ENCODE results near the gene ATP6V0A1. TPM values are rescaled to one million over a fixed set of nuclear protein-coding genes. Genes with fewer than 3 reads are reported as not detected.
"Not testable (repeated sequence)": the region's sequence is repeated elsewhere in the genome, so short reads cannot be mapped to it uniquely, and the experiment has no call there.

The ATP6V0A1 gene
- total RNA-seq, 2 donors from 2014 or later = 14.6 to 44.3 TPM

DNA sequence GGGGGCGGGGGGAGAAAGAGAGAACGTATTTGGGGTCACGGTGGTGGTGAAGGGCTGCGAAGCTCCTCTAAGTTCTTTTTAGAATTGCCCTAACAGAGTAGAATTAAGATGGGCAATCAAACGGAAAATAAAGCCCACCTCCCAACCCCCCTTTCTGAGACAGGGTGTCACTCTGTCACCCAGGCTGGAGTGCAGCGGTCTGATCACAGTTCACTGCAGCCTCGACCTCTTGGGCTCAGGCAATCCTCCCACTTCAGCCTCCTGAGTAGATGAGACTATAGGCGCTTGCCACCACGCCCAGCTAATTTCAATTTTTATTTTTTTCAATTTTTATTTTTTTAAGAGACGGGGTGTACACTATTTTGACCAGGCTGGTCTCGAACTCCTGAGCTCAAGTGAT, 34.9 kb upstream of the ATP6V0A1 start:
- Mint-ChIP-seq H3K27ac (no peak overlapping the region), H3K9me3 (no peaks in the 10 kb centered on the region), H3K4me3 (peak overlapping the region; percentile 88)

GRCh38 chr17:42424991-42425610, 33.6 kb upstream of the ATP6V0A1 start:
- Mint-ChIP-seq H3K27me3 (peaks cover 12% of the 10 kb centered on the region), H3K4me1 (peaks cover 7% of the 10 kb centered on the region), H3K4me3 (no peak overlapping the region), H3K9me3 (no peaks in the 10 kb centered on the region), H3K27ac (no peak overlapping the region), H3K36me3 (ENCODE audit: low read depth) (no peaks in the 10 kb centered on the region)
- ATAC-seq (replicated peaks) = no peak

More for the DNA sequence above, 34.9 kb upstream of the ATP6V0A1 start:
- ATAC-seq (replicated peaks) = no peak
- H3K27me3 Mint-ChIP-seq = peaks cover 12% of the 10 kb centered on the region
- H3K36me3 Mint-ChIP-seq (ENCODE audit: low read depth) = no peaks in the 10 kb centered on the region
- peaks cover 14% of the 10 kb centered on the region for H3K4me1 Mint-ChIP-seq

DNA sequence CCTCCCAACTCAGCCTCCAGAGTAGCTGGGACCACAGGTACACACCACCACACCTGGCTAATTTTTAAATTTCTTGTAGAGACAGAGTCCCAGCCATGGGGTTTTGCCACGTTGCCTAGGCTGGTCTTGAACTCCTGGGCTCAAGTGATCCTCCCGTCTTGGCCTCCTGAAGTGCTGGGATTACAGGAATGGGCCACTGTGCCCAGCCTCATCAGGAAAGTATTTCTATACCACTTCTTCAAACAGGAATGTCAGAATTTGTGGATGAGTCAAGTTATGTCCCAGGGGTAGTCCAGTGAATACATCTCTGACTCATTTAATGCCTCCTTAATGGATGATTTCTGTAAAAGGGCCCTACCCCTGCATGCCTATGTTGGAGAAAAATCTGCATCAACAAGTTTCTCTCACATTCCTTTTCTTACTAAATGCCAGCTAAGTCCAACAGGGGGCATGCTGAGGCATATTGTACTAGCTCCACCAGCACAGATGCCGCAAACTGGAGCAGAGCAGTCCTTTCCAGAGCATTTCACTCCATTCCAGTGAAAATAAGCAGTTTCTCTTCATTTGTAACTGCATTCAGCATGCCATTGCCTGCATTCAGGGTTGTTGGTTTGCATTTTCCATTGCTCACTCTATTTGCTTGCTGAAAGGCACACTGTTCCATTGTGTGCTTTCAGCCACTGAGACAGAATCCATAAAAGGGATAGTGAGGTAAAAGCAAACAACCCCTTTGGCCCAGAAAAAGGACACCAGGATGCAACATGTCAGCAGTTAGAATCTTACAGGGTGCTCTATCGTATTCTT, 30.3 kb upstream of the ATP6V0A1 start:
- Mint-ChIP-seq H3K27ac (no peak overlapping the region), H3K36me3 (ENCODE audit: low read depth) (no peaks in the 10 kb centered on the region), H3K4me3 (no peak overlapping the region), H3K4me1 (no peaks in the 10 kb centered on the region), H3K27me3 (peaks cover 8% of the 10 kb centered on the region), H3K9me3 (no peaks in the 10 kb centered on the region)
- peak; percentile 66 for ATAC-seq (replicated peaks)

DNA sequence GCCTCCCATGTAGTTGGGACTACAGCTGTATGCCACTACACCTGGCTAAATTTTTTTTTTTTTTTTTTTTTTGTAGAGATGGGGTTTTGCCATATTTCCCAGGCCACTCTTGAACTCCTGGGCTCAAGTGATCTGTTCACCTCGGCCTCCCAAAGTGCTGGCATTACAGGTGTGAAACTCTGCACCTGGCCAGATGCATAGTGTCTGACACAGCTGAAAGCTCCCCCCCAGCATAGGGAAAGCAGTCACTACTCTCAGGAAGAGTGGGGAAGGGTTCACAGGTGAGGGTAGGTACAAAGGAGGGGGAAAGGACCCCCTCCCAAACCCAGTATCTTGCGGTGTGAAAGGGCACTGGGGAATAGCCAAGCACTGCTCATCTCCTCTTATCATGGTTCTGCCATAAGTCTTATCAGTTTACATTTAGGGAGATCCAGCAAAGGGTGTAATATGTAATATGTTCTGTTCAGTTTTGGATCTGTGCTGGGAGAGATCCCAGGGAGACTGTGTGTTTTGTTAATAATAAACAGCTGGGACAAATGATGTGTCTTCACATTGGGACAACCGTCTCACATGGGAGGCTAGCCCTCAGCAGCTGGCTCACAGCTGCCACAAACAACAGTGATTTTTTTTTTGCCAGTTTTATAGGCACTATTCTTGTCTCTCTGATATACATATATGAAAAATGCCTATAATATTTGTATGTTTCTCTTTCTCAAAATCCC, 28.8 kb upstream of the ATP6V0A1 start:
- Mint-ChIP-seq H3K9me3 (no peaks in the 10 kb centered on the region), H3K4me3 (no peak overlapping the region), H3K27me3 (peaks cover 8% of the 10 kb centered on the region), H3K4me1 (no peaks in the 10 kb centered on the region), H3K36me3 (ENCODE audit: low read depth) (no peaks in the 10 kb centered on the region), H3K27ac (no peak overlapping the region)
- no peak for ATAC-seq (replicated peaks)

DNA sequence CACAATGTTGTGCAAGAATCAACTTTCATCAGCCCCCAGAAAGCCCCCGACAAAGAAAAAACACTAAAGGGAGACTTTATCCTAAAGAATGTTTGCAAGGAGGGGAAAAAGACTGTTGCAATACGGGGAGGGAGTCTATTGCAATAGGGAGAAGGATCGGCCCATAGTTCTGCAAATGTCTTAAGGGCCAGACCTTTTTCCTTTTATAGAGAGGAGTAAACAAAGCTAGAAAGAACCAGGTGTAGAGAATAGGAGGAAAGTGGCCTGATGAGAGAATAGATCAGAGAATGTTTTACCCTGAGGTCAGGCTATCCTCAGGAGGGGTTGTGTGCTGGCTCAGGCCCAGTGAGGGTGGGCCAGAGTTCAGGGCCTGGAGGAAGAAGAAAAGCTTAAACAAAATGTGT, 26.9 kb upstream of the ATP6V0A1 start:
- ATAC-seq (replicated peaks) = no peak
- H3K27me3 Mint-ChIP-seq = peaks cover 8% of the 10 kb centered on the region
- H3K4me3 Mint-ChIP-seq = no peak overlapping the region
- no peaks in the 10 kb centered on the region for H3K36me3 Mint-ChIP-seq (ENCODE audit: low read depth)
- H3K4me1 Mint-ChIP-seq = no peaks in the 10 kb centered on the region
- no peak overlapping the region for H3K27ac Mint-ChIP-seq
- no peaks in the 10 kb centered on the region for H3K9me3 Mint-ChIP-seq

GRCh38 chr17:42436391-42436790, 22.3 kb upstream of the ATP6V0A1 start:
- H3K27me3 Mint-ChIP-seq = no peaks in the 10 kb centered on the region
- H3K36me3 Mint-ChIP-seq (ENCODE audit: low read depth) = no peaks in the 10 kb centered on the region
- no peaks in the 10 kb centered on the region for H3K4me1 Mint-ChIP-seq
- no peak overlapping the region for H3K4me3 Mint-ChIP-seq
- H3K9me3 Mint-ChIP-seq = no peaks in the 10 kb centered on the region
- ATAC-seq (replicated peaks) = no peak
- H3K27ac Mint-ChIP-seq = no peak overlapping the region

DNA sequence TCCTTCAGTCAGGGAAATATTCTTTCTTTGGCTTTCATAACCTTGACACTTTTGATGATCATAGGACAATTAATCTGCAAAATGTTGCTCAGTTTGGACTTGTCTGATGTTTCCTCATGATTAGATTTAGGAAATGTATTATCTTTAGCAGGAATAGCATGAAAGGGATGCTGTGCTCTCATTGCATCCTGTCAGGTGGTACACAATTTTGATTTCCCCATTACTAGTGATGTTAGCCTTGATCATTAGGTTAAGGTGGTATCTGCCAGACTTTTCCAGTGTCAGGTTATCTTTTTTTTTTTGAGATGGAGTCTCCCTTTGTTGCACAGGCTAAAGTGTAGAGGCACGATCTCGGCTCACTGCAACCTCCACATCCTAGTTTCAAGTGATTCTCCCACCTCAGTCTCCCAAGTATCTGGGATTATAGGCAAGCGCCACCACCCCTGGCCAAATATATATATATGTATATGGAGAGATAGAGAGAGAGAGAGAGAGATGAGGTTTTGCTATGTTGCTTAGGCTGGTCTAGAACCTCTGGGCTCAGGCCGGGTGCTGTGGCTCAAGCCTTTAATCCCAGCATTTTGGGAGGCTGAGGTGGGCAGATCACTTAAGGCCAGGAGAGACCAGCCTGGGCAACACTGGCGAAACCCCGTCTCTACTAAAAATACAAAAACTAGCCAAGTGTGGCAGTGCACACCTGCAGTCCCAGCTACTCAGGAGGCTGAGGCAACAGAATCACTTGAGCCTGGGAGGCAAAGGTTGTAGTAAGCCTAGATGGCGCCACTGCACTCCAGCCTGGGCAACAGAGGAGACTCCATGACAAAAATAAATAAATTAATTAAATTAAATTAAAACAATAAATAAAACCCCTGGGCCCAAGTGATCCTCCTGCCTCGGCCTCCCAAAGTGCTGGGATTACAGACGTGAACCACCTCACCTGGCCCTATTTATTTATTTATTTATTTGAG, 19.8 kb upstream of the ATP6V0A1 start:
- H3K27ac Mint-ChIP-seq = no peak overlapping the region
- no peaks in the 10 kb centered on the region for H3K9me3 Mint-ChIP-seq
- H3K4me1 Mint-ChIP-seq = no peaks in the 10 kb centered on the region
- no peak overlapping the region for H3K4me3 Mint-ChIP-seq
- no peaks in the 10 kb centered on the region for H3K36me3 Mint-ChIP-seq (ENCODE audit: low read depth)
- no peaks in the 10 kb centered on the region for H3K27me3 Mint-ChIP-seq
- peak; percentile 62 for ATAC-seq (replicated peaks)

- peak; percentile 38 for ATAC-seq (replicated peaks)
- peaks cover 4% of the 10 kb centered on the region for H3K27me3 Mint-ChIP-seq
- no peaks in the 10 kb centered on the region for H3K9me3 Mint-ChIP-seq
- peak overlapping the region; percentile 24 for H3K4me3 Mint-ChIP-seq
- H3K36me3 Mint-ChIP-seq (ENCODE audit: low read depth) = no peaks in the 10 kb centered on the region
- H3K4me1 Mint-ChIP-seq = no peaks in the 10 kb centered on the region
- no peak overlapping the region for H3K27ac Mint-ChIP-seq
Observed at GRCh38 chr17:42441371-42442195, 17.1 kb upstream of the ATP6V0A1 start.

DNA sequence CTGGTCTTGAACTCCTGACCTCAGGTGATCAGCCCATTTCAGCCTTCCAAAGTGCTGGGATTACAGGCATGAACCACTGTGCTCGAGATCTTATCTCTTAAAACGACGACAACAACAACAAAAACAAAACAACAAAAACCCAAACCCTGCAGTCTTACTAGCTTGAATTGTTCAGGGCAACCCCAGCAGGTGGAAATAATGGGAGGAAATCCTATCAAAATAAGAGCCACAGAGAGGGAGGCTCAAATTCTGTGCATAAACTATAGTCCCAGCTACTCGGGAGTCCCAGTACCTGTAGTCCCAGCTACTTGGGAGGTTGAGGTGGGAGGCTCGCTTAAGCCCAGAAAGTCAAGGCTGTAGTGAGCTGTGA, 16.5 kb upstream of the ATP6V0A1 start:
- peaks cover 4% of the 10 kb centered on the region for H3K27me3 Mint-ChIP-seq
- H3K27ac Mint-ChIP-seq = no peak overlapping the region
- no peaks in the 10 kb centered on the region for H3K9me3 Mint-ChIP-seq
- ATAC-seq (replicated peaks) = no peak
- H3K4me3 Mint-ChIP-seq = peak overlapping the region; percentile 24
- H3K4me1 Mint-ChIP-seq = no peaks in the 10 kb centered on the region
- no peaks in the 10 kb centered on the region for H3K36me3 Mint-ChIP-seq (ENCODE audit: low read depth)

DNA sequence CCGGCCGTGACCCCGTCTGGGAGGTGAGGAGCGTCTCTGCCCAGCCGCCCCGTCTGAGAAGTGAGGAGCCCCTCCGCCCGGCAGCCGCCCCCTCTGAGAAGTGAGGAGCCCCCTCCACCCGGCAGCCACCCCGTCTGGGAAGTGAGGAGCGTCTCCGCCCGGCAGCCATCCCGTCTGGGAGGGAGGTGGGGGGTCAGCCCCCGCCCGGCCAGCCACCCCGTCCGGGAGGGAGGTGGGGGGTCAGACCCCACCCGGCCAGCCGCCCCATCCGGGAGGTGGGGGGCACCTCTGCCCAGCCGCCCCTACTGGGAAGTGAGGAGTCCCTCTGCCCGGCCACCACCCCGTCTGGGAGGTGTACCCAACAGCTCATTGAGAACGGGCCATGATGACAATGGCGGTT, 9.5 kb upstream of the ATP6V0A1 start:
- not testable (repeated sequence) for H3K27ac Mint-ChIP-seq; H3K4me1 Mint-ChIP-seq; H3K4me3 Mint-ChIP-seq; ATAC-seq (replicated peaks); H3K36me3 Mint-ChIP-seq (ENCODE audit: low read depth); H3K27me3 Mint-ChIP-seq; H3K9me3 Mint-ChIP-seq

GRCh38 chr17:42449838-42450237, 8.8 kb upstream of the ATP6V0A1 start:
- not testable (repeated sequence) for H3K27me3 Mint-ChIP-seq; H3K9me3 Mint-ChIP-seq; H3K4me1 Mint-ChIP-seq; H3K4me3 Mint-ChIP-seq; ATAC-seq (replicated peaks); H3K27ac Mint-ChIP-seq; H3K36me3 Mint-ChIP-seq (ENCODE audit: low read depth)

DNA sequence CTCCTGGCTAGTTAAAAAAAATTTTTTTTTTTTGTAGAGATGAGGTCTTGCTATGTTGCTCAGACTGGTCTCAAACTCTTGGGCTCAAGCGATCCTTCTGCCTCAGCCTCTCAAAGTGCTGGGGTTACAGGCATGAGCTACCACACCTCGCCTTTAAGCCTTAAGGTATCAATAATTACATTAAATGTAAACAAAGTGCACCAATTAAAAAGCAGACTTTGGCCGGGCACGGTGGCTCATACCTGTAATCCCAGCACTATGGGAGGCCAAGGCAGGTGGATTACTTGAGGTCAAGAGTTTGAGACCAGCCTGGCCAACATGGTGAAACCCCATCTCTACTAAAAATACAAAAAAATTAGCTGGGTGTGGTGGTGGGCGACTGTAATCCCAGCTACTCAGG, 7.4 kb upstream of the ATP6V0A1 start:
- not testable (repeated sequence) for H3K36me3 Mint-ChIP-seq (ENCODE audit: low read depth); ATAC-seq (replicated peaks); H3K27me3 Mint-ChIP-seq; H3K4me3 Mint-ChIP-seq; H3K4me1 Mint-ChIP-seq; H3K9me3 Mint-ChIP-seq; H3K27ac Mint-ChIP-seq

DNA sequence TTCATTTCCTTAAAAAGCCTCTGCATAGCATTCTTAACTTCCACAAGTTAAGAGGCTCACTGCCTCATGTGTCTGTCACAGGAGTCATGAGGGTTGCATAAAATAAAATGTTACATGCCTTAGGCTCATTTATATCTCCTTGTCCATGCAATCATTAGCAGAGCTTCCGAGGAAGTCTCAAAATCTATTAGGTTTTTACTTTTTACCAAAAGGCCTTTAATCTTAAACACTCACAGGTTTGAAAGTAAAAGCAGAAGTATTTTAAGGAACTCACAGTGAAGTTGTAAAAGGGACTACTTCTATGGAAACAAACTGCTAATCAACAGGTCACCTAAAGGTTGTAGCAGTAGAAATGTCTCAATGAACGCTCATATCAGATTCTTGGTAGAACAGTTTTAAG, 5.2 kb upstream of the ATP6V0A1 start:
- no peak overlapping the region for H3K27ac Mint-ChIP-seq
- H3K4me3 Mint-ChIP-seq = no peak overlapping the region
- H3K36me3 Mint-ChIP-seq (ENCODE audit: low read depth) = no peaks in the 10 kb centered on the region
- peaks cover 15% of the 10 kb centered on the region for H3K4me1 Mint-ChIP-seq
- H3K27me3 Mint-ChIP-seq = no peaks in the 10 kb centered on the region
- ATAC-seq (replicated peaks) = no peak
- H3K9me3 Mint-ChIP-seq = no peaks in the 10 kb centered on the region

All from activated T-helper 17 cell treated with anti-CD3 and anti-CD28 coated beads, Interleukin-2, amount 50 U/mL, for 72 hours (primary cell).